ENCODE results near the gene HACD2. TPM values are rescaled to one million over a fixed set of nuclear protein-coding genes. Genes with fewer than 3 reads are reported as not detected.

The HACD2 gene
- total RNA-seq, 4 donors from 2014 or later, result 24.9 to 51.6 (median 36.0) TPM

GRCh38 chr3:123571264-123571972 lies 13.4 kb downstream of the HACD2 start:
- TF ChIP-seq CTCF (IDR thresholded peaks at IDR 0.05), result no peak
- no peak for TF ChIP-seq EP300 (IDR thresholded peaks at IDR 0.05)
- no peak for TF ChIP-seq POLR2A (IDR thresholded peaks at IDR 0.05)
- H3K27ac ChIP-seq, result no peak overlapping the region
- H3K36me3 ChIP-seq, result peaks cover 0 to 9% (median 0%) of the 10 kb centered on the region in 3 donors
- WGBS, 2 donors, result 55 to 62% methylated on average over 4 of the region's 4 CpGs
- peaks cover 0 to 9% (median 2%) of the 10 kb centered on the region in 4 donors for H3K4me1 ChIP-seq
- DNase-seq (ENCODE audit: low spot score in 2 of 2), result no peak
- H3K27me3 ChIP-seq, result no peaks in the 10 kb centered on the region
- H3K4me3 ChIP-seq, result no peak overlapping the region
- H3K9me3 ChIP-seq, result no peaks in the 10 kb centered on the region

- Histone ChIP-seq H3K27ac (no peak overlapping the region), H3K27me3 (no peaks in the 10 kb centered on the region), H3K9me3 (no peaks in the 10 kb centered on the region), H3K36me3 (peaks cover 0 to 33% (median 0%) of the 10 kb centered on the region in 3 donors), H3K4me1 (peaks cover 0 to 5% (median 0%) of the 10 kb centered on the region in 4 donors), H3K4me3 (no peak overlapping the region)
- TF ChIP-seq EP300 (IDR thresholded peaks at IDR 0.05) (no peak), CTCF (IDR thresholded peaks at IDR 0.05) (no peak), POLR2A (IDR thresholded peaks at IDR 0.05) (no peak)
- no peak for DNase-seq (ENCODE audit: low spot score in 2 of 2)
These were observed 16.0 kb downstream of the HACD2 start for GRCh38 chr3:123568875-123569274.

- TF ChIP-seq EP300 (IDR thresholded peaks at IDR 0.05) (no peak), CTCF (IDR thresholded peaks at IDR 0.05) (no peak), POLR2A (IDR thresholded peaks at IDR 0.05) (no peak)
- Histone ChIP-seq H3K36me3 (peaks cover 0 to 30% (median 0%) of the 10 kb centered on the region in 3 donors), H3K27ac (no peak overlapping the region), H3K9me3 (no peaks in the 10 kb centered on the region), H3K4me1 (peaks cover 0 to 5% (median 0%) of the 10 kb centered on the region in 4 donors), H3K4me3 (no peak overlapping the region), H3K27me3 (no peaks in the 10 kb centered on the region)
- WGBS, 2 donors, result 75 to 77% methylated on average over 7 of the region's 7 CpGs
- no peak for DNase-seq (ENCODE audit: low spot score in 2 of 2)
These were observed 16.8 kb downstream of the HACD2 start for GRCh38 chr3:123568034-123568433.

- Histone ChIP-seq H3K4me1 (peaks cover 0 to 5% (median 0%) of the 10 kb centered on the region in 4 donors), H3K9me3 (no peaks in the 10 kb centered on the region), H3K27me3 (no peaks in the 10 kb centered on the region), H3K36me3 (peaks cover 0 to 26% (median 0%) of the 10 kb centered on the region in 3 donors), H3K4me3 (no peak overlapping the region), H3K27ac (no peak overlapping the region)
- 92 to 93% methylated on average over 6 of the region's 6 CpGs for WGBS, 2 donors
- TF ChIP-seq POLR2A (IDR thresholded peaks at IDR 0.05) (no peak), CTCF (IDR thresholded peaks at IDR 0.05) (no peak), EP300 (IDR thresholded peaks at IDR 0.05) (no peak)
- no peak for DNase-seq (ENCODE audit: low spot score in 2 of 2)
These were observed 20.8 kb downstream of the HACD2 start for GRCh38 chr3:123564056-123564455.

- TF ChIP-seq EP300 (IDR thresholded peaks at IDR 0.05), result no peak
- no peak for TF ChIP-seq CTCF (IDR thresholded peaks at IDR 0.05)
- no peak for TF ChIP-seq POLR2A (IDR thresholded peaks at IDR 0.05)
- Histone ChIP-seq H3K27ac (no peak overlapping the region), H3K4me3 (no peak overlapping the region), H3K36me3 (peaks cover 0 to 26% (median 0%) of the 10 kb centered on the region in 3 donors), H3K27me3 (no peaks in the 10 kb centered on the region), H3K9me3 (no peaks in the 10 kb centered on the region), H3K4me1 (peaks cover 0 to 3% (median 0%) of the 10 kb centered on the region in 4 donors)
- 90% methylated on average over 1 of the region's 1 CpG for WGBS, 2 donors
- no peak for DNase-seq (ENCODE audit: low spot score in 2 of 2)
These were observed 22.3 kb downstream of the HACD2 start for GRCh38 chr3:123562547-123562946.

Measured in tibial nerve (tissue), 4 donors.